GM10266 (cell line): ENCODE data around the gene POLDIP2.

ENCODE experiments used
- DNase-seq: peaks from one replicate; pipeline ENCODE4 v3.0.0; 2012; ENCODE audit errors: extremely low spot score
- TF ChIP-seq, protein P1 (sequence below): IDR thresholded peaks from 2 replicates; pipeline ENCODE4 v1.5.1; 2012; ENCODE audit warnings: mild to moderate bottlenecking, low read depth; ENCODE audit not compliant: control insufficient read depth, insufficient read depth; ENCODE audit errors: missing control alignments

POLDIP2 gene

DNA sequence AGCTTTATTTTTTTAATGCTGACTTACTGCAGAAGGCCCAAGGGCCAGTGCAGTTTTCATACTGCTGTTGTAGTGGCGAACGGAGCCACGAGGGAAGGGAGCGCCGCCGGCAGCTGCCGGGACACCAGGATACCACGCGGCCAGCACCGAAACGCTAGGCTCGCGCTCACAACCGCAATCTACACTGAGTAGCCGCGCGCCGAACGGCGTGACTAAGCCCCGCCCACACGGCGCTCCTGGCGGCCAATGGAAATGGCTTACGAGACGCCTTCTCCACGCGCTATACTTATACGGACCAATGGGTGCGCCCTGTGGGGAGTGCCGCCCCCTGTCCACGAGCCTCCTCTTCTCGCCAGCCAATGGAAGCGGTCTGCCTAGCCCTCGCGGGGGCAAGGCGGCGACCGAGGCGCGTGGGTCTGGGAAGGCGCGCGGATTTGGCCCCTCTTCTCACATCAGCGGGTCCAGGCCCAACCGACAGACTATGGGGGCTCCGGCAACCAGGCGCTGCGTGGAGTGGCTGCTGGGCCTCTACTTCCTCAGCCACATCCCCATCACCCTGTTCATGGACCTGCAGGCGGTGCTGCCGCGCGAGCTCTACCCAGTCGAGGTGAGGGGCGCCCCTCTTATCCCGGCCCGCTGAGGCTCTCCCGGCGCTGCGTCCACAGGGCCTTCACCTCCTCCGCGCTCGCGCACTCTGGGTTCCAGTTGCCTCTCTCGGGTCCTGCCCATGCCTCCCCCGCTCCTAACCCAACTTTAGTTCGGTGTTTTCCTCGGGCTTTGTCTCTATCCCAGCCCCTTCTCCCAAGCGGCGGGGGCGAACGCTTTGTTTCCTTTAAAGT lies 38.3 kb downstream of the POLDIP2 start, which contains the start of gene TMEM97:
Gene TMEM97 (plus strand): TSS at position 442 of the 839 bp plus-strand sequence. CDS start 40 bp downstream, at position 482.
- DNase-seq: peak; percentile 96
- TF ChIP-seq, protein P1, sequence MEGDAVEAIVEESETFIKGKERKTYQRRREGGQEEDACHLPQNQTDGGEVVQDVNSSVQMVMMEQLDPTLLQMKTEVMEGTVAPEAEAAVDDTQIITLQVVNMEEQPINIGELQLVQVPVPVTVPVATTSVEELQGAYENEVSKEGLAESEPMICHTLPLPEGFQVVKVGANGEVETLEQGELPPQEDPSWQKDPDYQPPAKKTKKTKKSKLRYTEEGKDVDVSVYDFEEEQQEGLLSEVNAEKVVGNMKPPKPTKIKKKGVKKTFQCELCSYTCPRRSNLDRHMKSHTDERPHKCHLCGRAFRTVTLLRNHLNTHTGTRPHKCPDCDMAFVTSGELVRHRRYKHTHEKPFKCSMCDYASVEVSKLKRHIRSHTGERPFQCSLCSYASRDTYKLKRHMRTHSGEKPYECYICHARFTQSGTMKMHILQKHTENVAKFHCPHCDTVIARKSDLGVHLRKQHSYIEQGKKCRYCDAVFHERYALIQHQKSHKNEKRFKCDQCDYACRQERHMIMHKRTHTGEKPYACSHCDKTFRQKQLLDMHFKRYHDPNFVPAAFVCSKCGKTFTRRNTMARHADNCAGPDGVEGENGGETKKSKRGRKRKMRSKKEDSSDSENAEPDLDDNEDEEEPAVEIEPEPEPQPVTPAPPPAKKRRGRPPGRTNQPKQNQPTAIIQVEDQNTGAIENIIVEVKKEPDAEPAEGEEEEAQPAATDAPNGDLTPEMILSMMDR: no peak

DNA sequence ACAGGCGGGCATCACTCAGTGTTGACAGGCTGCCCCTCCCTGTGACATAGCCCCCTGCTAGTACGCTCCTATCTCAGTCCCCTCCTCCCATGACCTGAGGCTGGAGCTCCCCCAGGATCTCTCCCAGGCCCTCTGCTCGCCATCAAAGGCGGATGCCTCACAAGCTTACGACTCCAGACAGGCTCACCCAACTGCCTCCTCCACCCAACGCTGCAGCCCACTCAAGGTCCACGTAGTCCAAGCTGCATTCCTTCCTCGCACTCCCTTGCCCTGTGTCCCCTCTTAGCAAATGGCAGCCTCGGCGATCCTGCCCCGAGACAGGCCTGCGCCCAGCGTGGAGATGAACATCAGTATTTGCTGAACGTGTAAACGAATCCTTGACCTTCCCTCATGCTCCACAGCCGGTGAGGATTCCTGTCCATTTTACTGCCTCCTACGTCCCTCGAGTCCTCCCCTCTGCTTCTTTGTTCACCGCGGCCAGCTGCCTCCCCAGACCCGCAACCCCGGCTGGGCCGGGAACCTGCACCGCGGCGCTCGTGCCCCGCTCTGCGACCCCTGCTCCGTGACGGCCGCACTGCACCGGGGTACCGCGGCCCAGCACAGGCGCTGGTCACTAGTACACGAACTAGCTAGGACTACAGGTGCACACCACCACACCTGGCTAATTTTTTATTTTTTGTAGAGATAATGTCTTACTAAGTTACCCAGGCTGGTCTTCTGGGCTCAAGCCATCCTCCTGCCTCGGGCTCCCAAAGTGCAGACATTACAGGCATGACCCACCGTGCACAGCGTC lies 39.2 kb downstream of the POLDIP2 start:
- no peak for DNase-seq
- TF ChIP-seq, protein P1: no peak

DNA sequence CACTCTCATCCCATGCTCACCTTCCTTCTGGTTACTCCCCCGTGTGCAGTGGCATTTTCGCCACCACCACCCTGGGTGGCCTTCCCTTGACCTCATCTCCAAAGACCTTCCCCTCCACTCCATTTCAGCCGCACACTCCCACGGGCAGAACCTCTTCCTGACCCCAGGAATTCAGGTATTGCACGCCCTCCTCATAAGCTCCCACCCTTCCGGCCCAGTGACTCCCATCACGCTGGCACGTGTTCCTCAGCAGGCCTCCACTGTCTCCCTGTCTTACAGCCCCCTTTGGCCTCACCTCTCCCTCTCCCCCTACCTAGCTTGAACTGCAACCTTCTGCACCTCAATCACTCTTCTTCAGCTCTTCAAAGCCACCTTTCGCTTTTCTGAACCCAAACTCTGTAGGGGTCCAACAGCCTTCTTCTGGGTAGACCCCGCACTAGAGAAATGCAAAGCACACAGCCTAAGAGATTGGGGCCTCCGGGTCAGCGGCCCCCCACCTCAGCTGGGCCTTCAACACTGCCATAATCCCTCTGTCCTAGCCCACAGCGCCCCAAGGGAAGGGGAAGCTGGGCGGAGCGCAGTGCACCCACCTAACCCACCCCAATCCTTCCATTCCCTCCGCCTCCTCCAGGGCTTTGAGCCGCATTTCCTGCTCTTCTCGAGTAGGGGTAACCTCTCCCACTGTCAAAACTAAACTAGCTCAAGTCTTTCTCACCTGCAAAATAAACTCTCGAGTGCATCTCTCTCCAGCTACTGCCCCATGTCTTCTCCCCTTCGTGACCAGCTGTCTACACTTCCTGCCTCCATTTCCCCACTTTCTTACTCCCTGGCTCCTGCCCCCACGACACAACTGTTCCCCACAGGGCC lies 40.0 kb downstream of the POLDIP2 start:
- no peak for DNase-seq
- TF ChIP-seq, protein P1: no peak

DNA sequence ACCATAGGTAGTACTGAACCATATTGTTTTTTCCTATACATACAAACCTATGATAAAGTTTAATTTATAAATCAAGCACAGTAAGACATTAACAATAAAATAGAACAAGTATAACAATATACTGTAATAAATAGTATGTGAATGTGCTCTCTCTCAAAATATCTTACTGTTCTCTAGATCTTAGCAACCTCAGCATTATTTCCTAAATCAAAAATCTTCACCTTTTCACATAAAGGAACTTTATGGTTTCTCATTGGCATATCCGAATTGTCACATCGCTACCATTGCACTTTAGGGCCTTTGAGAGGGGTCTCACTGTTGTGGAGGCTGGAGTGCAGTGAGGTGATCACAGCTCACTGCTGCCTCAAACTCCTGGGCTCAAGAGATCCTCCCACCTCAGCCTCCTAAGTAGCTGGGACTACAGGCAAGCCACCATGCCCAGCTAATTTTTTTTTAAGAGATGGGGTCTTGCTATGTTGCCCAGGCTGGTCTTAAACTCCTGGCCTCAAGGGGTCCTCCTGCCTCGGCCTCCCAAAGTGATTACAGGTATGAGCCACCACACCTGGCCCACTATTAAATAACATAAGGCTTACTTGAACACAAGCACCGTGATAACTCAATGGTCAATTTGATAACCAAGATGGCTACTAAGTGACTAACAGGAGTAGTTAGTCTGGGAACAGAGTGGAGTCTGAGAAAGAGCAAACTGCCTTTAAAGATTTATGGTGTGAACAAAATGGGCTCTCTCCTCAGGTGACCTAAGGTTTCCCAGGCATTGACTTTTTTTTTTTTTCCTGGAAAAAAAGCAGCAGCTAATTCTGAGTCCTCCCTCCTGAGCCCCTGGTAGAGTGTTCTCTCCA lies 41.3 kb downstream of the POLDIP2 start:
- DNase-seq: no peak
- TF ChIP-seq, protein P1: no peak

DNA sequence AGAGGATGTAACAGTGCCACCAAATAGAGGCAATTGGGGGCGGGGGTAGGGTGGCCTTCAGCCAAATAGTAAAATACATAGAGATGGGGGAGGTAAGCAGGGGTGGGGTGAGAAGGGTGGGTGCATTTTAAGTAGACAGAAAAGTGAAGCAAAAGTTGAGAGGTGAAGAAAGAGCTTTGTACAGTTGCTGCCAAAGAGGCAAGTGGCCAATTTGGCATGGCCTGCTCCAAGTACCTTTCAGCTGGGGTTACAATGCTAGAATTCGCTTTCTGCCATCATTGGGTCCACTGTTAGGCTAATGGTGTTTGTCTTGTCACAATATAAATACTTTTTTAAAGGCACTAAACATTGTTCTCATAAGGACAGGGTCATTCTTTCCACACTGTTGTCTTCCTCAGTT lies 43.5 kb downstream of the POLDIP2 start:
- TF ChIP-seq, protein P1: no peak
- no peak for DNase-seq

DNA sequence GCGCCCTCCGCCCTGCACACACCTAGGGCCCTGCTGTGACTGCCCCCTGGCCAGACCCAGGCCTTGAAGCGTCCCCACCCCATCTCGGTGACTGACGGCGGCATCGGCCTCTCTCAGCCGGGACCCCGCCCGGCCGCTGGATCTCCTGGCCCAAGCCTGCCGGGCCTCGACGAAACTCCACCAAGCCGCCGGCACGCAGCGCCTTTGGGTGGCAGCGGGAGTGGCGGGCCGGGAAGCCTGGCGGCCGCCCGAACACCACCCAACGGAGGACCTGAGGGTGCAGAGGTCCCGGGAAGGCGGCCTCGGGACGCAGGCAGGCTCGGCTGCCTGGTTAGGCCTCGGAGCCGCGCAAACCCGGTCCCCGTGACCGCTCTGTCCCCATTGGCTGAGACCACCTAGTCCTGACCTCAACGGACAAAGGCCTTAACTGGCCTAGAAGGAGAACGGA lies 50.3 kb downstream of the POLDIP2 start:
- no peak for DNase-seq
- TF ChIP-seq, protein P1: no peak
